SK-N-MC (cell line): ENCODE results near the gene UNC79.

ENCODE experiments used
- DNase-seq: peaks from one replicate; pipeline ENCODE4 v3.0.0-alpha.2; 2011; ENCODE audit warnings: low read depth, low spot score
- H3K27ac ChIP-seq: fragments of 200-600 bp; sonication (generic); 2 replicates; pipeline ENCODE4 v1.5.1; 2016; ENCODE audit warnings: mixed run types
- H3K36me3 ChIP-seq: fragments of 200-600 bp; sonication (generic); 2 replicates; pipeline ENCODE4 v1.6.1; 2017; ENCODE audit warnings: antibody characterized with exemption, low read length, mixed read lengths; ENCODE audit not compliant: insufficient read depth
- H3K4me3 ChIP-seq: fragments of 200-600 bp; sonication (generic); 2 replicates; pipeline ENCODE4 v1.5.1; 2016
- H3K9ac ChIP-seq: fragments of 200-600 bp; sonication (generic); 2 replicates; pipeline ENCODE4 v1.8.0; 2017; ENCODE audit warnings: mixed run types, mixed read lengths; ENCODE audit not compliant: insufficient read length
- H3K9me3 ChIP-seq: fragments of 200-600 bp; sonication (generic); 2 replicates; pipeline ENCODE4 v1.6.1; 2017; ENCODE audit warnings: low read depth, mild to moderate bottlenecking, antibody characterized with exemption, low read length, moderate library complexity, mixed read lengths
- EZH2 ChIP-seq: fragments of 200-600 bp; sonication (generic); IDR thresholded peaks from one replicate; pipeline ENCODE4 v1.6.1; 2017; ENCODE audit warnings: antibody characterized with exemption
- FOXP2 ChIP-seq: optimal IDR thresholded peaks from 2 replicates; pipeline ENCODE3; 2011; ENCODE audit warnings: mild to moderate bottlenecking, moderate library complexity; ENCODE audit not compliant: insufficient read depth; ENCODE audit errors: extremely low read length, control extremely low read depth
- POLR2AphosphoS5 ChIP-seq: IDR thresholded peaks from 2 replicates; pipeline ENCODE4 v1.6.1; 2012; ENCODE audit warnings: mild to moderate bottlenecking, low read depth, low read length, borderline replicate concordance

UNC79 gene

DNA sequence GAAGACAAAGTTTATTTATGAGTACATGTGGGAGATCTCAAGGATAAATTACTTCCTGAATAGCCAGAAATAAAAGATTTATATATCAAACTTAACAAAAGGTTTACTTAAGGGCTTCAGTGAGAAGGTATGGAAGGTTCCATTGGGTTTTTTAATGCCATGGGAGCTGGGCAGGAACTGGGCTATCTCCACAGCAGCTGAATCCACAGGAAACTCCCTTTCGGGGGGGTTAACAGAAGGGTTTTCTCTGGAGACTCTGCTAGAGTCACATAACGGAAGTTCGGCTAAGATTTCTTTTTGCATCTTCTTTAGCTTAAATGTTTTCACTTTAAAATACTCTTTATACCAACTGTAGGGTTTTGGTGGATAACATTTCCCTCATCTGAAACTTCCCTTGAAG lies 113.5 kb downstream of the UNC79 start:
- DNase-seq = peak; percentile 73
- Histone ChIP-seq H3K4me3 (peak overlapping the region; percentile 63), H3K27ac (peak overlapping the region; percentile 85), H3K9me3 (no peaks in the 10 kb centered on the region), H3K36me3 (no peaks in the 10 kb centered on the region), H3K9ac (peak overlapping the region; percentile 2)
- TF ChIP-seq FOXP2 (no peak), POLR2AphosphoS5 (no peak), EZH2 (no peak)

DNA sequence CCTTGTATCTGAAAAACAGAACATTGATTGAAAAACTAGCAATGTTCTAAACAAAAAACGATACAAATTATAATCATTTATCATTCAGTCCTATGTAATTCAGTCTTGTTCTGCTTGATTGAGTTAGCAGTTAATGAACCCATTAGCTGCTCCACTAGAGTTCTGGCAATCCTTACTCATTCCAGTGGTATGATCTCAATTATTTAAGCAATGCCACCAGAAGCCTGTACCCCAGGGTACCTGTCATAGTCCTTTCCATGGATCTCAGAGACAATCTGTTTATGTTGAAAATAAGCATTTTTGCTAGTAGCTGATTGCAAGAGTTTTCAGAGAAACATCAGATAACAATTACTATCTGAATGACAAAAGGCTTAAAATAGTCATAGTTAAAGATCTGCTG lies 115.9 kb downstream of the UNC79 start:
- TF ChIP-seq EZH2 (no peak), POLR2AphosphoS5 (no peak), FOXP2 (no peak)
- no peaks in the 10 kb centered on the region for H3K9me3 ChIP-seq
- no peaks in the 10 kb centered on the region for H3K36me3 ChIP-seq
- DNase-seq = no peak
- no peak overlapping the region for H3K4me3 ChIP-seq
- H3K27ac ChIP-seq = no peak overlapping the region; the same call in 1 of the 2 replicates
- no peak overlapping the region for H3K9ac ChIP-seq

DNA sequence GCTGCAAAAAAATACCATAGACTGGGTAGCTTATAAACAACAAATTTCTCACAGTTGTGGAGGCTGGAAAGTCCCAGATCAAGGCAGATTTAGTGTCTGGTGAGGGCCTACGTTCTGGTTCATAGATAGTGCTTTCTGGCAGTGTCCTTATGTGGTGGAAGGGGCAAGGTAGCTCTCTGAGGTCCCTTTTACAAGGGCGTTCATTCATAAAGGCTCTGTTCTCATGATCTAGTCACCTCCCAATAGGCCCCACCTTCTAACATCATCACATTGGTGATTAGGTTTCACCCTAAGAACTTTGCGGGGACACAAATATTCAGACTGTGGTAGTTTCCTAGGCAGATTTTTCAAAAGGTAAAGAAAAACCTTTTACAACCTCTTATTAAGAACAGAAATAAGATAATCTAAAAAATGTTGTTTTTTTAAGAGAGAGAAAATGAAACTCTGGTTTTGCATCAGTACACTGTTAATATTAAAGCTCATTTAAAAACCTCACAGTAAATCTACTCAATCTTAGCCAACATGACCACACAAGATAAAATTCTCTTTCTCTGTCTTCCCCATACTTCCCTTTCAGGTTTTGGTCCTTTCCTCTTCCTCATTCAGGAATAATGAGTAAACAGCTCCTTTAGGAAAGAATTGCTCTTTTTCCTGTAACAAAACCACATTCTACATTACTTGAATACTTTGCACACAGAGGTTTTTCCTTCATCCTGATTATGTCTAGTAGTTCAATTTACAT lies 117.5 kb downstream of the UNC79 start:
- TF ChIP-seq FOXP2 (no peak), POLR2AphosphoS5 (no peak), EZH2 (no peak)
- peak overlapping the region; percentile 35; the same call in 1 of the 2 replicates for H3K27ac ChIP-seq
- H3K4me3 ChIP-seq = no peak overlapping the region
- H3K9ac ChIP-seq = no peak overlapping the region
- H3K36me3 ChIP-seq = no peaks in the 10 kb centered on the region
- H3K9me3 ChIP-seq = no peaks in the 10 kb centered on the region
- DNase-seq = no peak

DNA sequence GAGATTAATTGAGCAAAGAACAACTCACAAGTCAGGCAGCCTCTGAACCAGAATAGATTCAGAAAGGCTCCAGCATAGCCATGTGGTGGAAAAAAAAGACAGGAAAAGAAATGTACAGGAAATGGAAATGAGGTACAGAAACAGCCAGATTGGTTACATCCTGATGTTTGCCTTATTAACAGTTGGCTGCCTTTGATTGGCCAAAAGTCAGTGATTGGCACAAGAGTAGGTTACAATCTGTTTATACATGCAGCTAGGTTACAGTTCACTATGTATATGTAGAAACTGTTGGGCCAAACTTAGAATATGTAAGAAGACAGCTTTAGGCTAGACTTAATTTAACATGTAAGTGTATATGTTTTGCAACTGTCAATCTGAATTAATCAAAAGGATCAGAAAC lies 118.9 kb downstream of the UNC79 start:
- no peaks in the 10 kb centered on the region for H3K9me3 ChIP-seq
- no peak overlapping the region; the same call in 1 of the 2 replicates for H3K27ac ChIP-seq
- TF ChIP-seq FOXP2 (no peak), POLR2AphosphoS5 (no peak), EZH2 (no peak)
- no peak overlapping the region for H3K4me3 ChIP-seq
- no peaks in the 10 kb centered on the region for H3K36me3 ChIP-seq
- DNase-seq = no peak
- H3K9ac ChIP-seq = no peak overlapping the region

DNA sequence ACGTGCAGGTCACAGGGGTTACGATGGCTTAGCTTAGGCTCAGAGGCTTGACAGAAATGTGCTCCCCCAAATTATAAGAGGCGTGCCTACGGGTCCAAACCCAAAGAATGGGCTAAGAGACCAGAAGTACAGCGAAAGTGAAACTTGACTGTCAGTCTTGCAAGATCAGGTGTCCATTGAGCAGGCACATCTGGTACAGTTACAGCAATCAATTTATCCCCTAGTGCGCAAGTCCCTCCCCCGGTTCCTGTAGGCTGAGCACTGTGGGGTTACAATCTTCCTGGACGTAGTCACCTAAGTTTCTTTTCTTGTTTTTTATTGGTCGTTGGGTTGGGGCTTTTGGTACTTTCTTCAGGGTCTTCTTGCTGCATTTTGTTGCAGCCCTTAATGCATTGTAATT lies 134.2 kb downstream of the UNC79 start:
- H3K4me3 ChIP-seq = no peak overlapping the region
- DNase-seq = no peak
- H3K36me3 ChIP-seq = no peaks in the 10 kb centered on the region
- TF ChIP-seq FOXP2 (no peak), POLR2AphosphoS5 (no peak), EZH2 (no peak)
- no peaks in the 10 kb centered on the region for H3K9me3 ChIP-seq
- H3K9ac ChIP-seq = no peak overlapping the region
- H3K27ac ChIP-seq = no peak overlapping the region

DNA sequence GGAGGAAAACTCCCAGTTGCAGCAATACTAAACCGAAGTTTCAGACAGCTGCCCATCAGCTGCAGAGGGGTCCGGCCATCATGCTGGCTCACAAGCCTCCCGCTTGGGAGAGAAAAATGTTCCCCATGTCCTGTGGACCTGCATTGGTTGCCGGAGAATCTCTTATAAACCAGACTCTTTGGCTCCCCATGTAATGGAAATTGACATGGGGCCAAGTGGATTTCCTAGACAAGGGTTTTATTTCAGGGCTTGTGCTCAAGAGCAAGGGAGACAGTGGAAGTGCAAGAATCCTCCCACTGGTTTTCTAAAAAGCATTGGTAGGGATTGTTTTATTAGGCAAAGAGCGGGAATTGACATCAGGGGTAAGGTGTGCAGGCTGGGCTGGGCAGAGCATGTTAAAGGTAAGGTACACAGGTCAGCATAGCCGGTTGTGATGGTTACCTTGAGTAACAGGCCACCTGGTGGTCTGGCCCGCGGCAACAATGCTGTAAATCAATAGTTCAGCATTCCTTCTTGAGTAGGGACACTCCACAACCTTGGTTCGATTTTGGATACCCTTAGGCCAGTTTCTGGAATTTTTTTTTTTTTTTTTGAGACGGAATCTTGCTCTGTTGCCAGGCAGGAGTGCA lies 135.4 kb downstream of the UNC79 start:
- H3K9me3 ChIP-seq = no peaks in the 10 kb centered on the region
- no peak for DNase-seq
- TF ChIP-seq EZH2 (no peak), FOXP2 (no peak), POLR2AphosphoS5 (no peak)
- H3K4me3 ChIP-seq = no peak overlapping the region
- H3K9ac ChIP-seq = no peak overlapping the region
- H3K27ac ChIP-seq = no peak overlapping the region
- no peaks in the 10 kb centered on the region for H3K36me3 ChIP-seq

DNA sequence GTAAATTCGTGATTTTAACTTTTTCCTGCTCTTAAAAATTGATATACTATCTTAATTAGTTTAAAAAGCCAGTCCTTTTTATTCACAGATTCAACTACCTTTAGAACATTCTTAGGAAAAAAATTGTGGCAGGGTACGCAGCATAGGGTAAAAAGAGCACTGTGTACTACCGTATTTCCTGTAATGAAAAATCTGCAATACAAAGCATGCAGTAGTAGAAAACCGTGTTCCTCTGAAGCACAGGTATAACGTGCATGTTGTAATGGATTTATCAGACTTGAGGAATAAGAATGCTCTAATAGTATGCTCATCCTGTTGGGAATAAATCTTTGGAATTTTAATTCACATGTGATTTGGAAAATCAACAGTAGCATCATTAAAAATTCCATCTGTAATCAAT lies 140.5 kb downstream of the UNC79 start:
- no peak for DNase-seq
- H3K9ac ChIP-seq = no peak overlapping the region
- H3K27ac ChIP-seq = no peak overlapping the region
- no peak for TF ChIP-seq FOXP2
- no peak for TF ChIP-seq EZH2
- TF ChIP-seq POLR2AphosphoS5 = no peak
- no peaks in the 10 kb centered on the region for H3K9me3 ChIP-seq
- no peak overlapping the region for H3K4me3 ChIP-seq
- H3K36me3 ChIP-seq = no peaks in the 10 kb centered on the region

DNA sequence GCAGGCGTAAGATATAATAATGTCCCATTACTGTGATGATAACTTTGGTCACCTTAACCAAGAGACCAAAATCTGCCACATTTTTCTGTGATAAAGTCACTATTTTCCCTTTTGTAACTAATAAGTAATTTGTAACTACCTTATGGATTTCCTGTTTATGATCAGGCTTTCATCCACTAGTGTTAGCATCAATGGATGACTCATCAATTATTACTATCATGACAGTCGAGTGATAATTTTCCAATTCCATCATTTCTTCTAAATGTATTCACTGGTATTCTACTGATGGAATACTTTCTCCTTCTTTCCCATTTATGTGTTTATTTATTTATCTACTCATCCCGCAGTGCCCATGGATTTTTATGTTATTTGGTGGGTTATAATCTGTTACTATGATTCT lies 148.4 kb downstream of the UNC79 start:
- TF ChIP-seq POLR2AphosphoS5 (no peak), EZH2 (no peak), FOXP2 (no peak)
- no peak overlapping the region for H3K27ac ChIP-seq
- H3K9ac ChIP-seq = no peak overlapping the region
- no peak for DNase-seq
- H3K4me3 ChIP-seq = no peak overlapping the region
- H3K36me3 ChIP-seq = no peaks in the 10 kb centered on the region
- no peaks in the 10 kb centered on the region for H3K9me3 ChIP-seq

DNA sequence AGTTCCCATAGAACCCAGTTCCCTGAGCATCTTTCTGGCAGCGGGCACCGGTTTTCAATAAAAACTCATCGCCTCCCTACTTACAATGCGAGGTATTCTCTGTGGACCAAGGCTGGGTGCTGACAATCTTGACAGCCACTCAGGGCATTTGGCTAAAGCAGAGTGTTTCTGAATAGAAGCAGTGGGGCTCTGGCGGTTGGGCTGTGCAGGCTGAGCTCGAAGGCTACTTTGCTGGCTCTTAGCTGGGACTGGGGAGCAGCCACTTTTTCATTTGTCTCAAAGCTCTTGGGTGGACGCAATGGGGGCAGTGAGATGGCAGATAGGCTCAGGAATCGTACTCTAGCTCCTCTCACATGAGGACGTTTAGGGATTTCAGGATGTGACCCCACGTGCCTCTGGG lies 151.8 kb downstream of the UNC79 start:
- Histone ChIP-seq H3K9me3 (no peaks in the 10 kb centered on the region), H3K4me3 (no peak overlapping the region), H3K36me3 (no peaks in the 10 kb centered on the region), H3K27ac (no peak overlapping the region), H3K9ac (no peak overlapping the region)
- TF ChIP-seq FOXP2 (no peak), POLR2AphosphoS5 (no peak), EZH2 (no peak)
- DNase-seq = no peak
